CD4-positive, alpha-beta T cell treated with Interleukin-15 for 4 hours (primary cell): ENCODE measurements around the gene CCDC12.

ENCODE experiments used
- DNase-seq: peaks from one replicate; pipeline ENCODE4 v3.0.0-alpha.2; 2020; ENCODE audit warnings: low spot score

The CCDC12 gene

GRCh38 chr3:46936733-46937250 is 39.8 kb downstream of the CCDC12 start:
- DNase-seq: no peak

GRCh38 chr3:46935989-46936558 is 40.5 kb downstream of the CCDC12 start:
- no peak for DNase-seq

GRCh38 chr3:46935168-46935858 is 41.2 kb downstream of the CCDC12 start:
- DNase-seq: no peak

DNA sequence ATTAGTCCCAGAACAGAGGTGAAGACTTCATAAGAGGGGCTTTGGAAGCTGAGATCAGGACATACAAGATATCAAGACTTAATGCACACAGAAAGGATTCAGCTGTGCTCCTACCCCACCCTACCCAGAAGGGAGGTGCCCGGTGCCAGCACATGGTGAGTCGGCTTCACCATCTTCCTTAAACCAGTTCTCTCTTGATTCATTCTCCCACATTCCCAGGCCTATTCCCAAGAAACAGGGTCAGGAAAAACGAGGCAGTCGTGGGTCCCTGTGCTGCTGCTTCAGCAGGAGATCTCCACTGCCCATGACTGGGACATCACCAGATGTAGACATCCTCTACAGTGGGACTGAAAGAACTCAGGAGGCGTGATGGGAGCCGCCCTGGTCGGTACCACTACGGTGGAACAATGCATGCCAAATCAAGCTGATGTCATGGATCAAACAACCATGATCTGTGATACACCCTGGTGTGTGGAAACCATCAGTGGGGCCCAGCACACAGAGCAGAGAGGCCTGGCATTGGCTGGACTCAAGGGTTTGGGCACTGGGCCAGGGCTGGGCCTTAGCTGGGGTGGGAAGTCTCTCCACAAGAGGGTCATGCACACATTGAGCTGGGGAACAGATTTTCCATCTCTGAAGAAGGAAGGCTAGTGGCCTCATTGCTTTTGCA is 41.9 kb downstream of the CCDC12 start:
- no peak for DNase-seq

DNA sequence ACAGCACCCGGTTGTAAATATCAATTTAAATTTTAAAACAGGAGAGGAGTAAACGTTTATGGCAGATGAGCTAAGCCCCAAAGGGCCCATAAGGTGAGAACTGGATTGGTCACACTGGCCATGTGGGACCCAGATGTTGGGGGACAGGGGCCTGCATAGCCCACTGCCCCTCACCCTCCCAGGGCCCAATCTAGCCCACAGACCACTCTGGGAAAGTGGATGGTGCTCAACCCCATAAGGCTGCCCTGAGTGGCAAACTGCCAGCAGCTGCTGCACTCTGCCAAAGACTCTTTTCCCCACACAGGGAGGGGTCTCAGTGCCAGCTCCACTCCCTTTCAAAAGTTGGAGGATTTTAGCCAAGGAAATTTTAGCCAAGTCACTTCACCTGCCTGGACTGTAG is 42.5 kb downstream of the CCDC12 start:
- DNase-seq: no peak

DNA sequence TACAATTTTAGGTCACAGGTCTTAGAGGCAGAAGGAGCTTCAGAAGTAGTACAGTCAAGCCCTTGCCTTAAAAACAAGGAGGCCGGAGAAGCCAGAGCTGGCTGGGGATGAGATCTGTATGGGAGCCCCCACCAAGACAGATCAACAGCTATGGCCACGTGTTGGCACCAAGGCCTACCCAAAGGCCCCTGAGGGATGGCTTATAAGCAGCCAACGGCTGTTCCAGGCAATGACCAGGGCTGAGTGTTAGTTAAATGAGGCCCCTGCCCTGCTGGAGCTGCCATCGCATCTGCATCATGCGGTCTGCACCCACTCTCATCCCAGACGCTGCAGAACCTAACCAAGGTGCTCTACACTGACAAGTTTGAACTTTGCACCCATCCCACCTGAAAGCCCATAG is 43.3 kb downstream of the CCDC12 start:
- DNase-seq: no peak

- no peak for DNase-seq
Observed at GRCh38 chr3:46932455-46933225, 43.9 kb downstream of the CCDC12 start.

GRCh38 chr3:46931631-46932331 is 44.8 kb downstream of the CCDC12 start:
- DNase-seq: peak; percentile 26

DNA sequence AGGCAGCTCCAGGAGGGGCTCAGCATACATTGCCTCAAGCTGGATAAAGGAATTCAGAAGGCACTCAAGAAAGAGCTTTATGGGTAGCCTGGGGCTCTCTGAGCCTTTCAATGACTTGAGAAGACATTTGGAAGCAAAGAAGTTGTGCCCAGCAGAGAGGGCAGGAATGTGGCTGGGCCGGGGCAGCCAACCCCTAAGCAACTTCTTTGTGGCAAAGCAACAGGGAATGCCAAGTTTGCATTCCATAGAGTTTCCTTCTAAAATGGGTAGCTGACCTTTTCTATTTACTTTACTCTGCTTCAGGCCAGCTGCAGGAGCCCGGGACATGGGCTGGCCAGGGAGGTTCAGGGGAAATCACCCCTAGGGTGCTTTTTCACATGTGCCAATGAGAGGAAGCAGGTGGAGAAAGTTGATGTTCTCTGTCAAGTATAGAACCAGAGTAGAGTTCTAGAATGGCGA is 45.6 kb downstream of the CCDC12 start:
- DNase-seq: no peak

DNA sequence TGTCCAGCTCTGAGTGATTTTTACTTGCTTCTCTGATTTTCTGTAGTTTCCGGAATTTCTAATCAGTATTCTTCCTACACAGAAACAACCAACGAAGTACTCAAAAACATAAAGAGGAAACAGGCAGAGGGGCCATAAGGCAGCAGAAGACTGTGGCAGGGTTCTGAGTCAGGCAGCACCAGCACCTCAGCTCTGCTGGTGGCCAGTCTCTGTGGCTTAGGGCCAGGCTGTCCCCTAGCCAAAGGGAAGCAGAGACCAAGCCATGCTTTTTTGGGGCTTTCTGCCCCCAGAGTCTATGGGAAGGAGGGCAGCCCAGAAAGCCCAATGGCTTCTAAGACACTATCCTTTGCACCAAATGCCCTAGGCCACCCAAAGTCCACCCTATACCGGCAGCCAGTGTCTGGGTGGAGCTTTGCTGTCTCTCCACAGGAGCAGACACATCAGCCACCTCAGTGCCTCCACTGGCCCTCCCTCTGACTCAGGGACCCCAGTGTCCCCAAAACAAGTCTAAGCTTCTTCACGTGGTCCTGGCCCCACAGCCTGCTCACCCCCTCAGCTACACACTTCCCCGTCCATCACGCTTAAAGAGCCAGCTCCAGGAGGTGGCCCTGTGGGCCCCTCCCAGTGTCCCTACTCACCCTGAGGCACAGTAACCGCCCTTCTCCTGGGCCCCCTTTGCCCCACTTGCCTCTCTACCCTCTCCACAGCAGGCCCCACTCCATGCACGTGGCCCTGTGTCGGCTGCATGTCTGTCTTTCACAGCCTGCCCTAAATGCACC is 46.2 kb downstream of the CCDC12 start:
- no peak for DNase-seq

GRCh38 chr3:46929324-46929723 is 47.2 kb downstream of the CCDC12 start:
- DNase-seq: no peak

DNA sequence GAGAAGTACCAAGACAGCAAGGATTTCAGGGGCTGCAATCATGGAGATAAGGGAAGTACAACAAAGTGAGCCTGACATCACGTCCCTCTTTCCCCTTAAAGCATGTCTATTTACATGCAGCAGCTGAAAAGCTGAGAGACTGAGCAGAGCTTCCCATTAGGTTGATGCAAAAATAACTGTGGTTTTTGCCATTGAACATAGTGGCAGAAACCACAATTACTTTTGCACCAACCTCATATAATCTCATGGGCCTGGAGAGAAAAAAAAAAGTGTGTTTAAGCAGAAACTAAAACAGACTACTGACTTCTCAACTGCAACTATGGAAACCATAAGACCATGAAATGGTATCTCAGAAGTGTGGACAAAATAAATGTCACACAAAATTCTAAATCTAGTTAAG is 48.3 kb downstream of the CCDC12 start:
- peak; percentile 30 for DNase-seq

- no peak for DNase-seq
Observed at GRCh38 chr3:46927718-46928073, 48.8 kb downstream of the CCDC12 start.

DNA sequence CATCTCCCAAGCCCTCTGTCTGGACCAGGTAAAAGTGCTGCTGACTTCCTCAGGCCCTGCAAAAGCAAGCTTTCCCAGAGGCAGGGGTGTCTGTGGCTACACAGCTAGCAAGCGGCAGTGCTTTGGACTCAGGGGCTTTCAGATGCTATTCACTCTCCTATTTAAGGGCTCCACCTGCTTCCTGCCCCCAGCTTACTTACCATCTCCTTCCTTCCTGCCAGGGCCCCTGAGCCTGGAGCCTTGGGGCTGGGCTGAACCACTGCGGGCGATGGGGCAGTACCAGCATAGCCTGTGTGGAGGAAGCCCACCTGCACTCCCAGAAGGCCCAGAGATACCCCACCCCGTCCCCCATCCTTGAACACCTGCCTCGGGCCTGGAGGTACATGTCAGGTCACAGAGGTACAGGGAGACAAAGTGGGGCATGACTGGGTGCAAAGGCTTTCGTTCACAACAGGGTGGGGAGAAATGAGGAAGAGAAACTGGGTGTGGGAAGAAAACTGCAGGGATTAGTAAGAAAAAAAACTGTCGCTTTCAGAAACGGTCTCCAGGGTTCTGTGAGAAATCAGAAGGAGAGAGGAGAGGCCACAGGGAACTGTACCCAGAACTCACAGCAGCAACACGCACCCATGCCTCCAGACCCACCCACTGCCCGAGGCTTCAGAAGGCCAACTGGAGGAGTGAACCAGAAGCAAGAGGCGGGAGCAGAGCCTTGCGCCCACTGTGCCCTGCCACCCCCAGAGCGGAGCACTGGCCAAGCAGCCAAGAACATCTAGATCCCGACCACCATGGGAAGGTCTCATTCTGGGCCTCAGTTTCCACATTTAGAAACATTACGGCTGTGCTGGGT is 49.5 kb downstream of the CCDC12 start:
- DNase-seq: peak; percentile 19

DNA sequence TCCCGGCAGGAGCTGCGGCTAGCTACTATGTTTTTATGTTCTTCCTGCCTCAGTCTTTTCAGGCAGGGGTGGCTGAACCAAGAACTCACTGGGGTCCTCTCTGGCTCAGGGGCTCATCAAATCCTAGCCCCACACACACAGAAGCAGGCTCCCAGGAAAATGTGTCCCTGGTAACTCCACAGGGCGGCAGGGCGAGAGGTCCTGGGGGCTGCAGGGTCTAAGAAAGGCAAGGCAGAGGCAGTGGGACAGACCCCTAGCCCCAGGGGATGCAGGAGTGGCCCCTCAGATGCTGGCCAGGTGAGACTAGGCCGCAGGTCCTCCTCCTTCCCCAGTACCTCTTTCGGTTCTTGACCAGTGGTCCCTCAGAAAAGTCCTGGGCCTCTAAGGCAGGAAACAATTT is 50.1 kb downstream of the CCDC12 start:
- no peak for DNase-seq

DNA sequence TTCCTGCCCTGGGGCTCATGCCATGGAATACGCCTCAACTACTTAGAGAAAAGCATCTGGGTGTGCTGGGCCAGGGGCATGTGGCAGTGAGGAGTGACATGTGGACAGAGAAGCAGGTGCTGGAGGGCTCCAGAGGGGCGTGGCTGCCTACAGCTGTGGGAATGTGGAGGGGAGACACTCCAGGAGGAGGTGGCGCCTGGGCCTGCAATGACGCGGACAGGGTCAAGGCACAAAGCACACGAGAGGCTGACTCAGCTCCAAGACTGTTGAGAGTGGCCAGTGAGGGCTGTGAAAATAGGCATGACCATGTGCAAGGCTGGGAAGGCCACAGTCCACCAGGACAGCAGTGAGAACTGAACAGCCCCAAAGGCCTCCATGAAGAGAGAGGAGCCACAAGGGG is 50.5 kb downstream of the CCDC12 start:
- DNase-seq: no peak

DNA sequence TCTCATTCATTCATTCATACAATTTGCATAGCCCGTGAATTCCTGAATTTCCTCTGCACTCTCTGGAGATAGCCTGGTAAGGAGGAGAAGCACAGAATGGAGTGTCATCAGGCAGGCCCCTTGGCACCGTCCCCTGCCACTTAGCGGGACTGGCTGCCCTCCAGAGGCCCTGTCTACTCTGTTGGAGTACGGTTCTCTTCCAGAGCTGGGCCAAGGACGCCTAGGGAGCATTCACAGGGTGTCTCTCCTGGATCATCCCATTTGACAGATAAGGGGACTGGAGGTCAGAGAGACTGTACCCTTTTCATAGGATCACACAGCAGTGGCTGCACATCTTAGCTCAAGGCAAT is 51.0 kb downstream of the CCDC12 start:
- DNase-seq: no peak

- no peak for DNase-seq
Observed at GRCh38 chr3:46924921-46925584, 51.5 kb downstream of the CCDC12 start.

GRCh38 chr3:46923559-46924350 is 52.8 kb downstream of the CCDC12 start:
- peak; percentile 57 for DNase-seq
